Measurements from ENCODE around the gene IRF2BP2.

DNA sequence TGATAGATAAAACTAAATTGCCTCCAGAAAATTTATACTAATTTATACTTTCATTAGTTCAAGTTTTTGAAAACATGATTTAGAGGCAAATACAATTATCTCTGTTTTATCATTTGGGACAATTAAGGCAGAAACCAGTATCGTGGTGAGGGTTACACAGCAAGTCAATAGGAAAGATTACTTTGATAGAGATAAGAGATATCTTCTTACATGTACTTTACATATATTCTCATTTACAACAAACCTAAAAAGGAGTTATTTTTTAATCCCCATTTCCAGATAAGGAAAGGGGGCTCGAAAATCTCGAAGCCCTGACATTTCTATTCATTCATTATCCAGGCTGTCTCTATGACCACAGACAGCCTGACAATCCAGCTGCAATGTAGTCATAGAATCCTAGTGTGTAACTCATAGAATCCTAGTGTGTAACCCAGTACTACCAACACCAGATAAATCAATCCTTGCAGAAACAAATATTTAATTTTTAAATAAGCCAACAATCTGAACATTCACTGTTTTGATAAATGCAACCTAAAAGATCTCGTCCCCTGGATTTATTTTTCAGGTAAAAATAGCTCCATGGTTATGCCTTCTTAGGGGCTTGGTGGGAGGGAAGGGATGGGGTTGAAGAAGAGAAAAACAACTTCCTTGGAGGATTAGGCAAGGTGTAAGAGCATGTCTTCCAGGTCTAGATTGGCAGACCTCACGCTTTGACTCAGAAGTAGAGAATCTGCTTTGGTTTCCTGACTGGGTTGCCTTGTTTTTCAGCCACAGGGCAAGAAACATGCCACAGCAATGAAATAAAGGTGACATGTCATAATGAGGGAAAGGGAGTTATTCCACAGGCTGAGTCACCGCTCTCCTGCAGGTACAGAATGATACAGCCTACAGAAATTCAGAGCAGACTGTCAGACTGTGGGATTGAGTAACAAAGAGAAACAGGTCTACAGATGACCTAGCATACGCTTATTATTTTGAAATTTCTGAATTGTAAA lies 45.6 kb downstream of the IRF2BP2 start:
- TF ChIP-seq, protein P1, sequence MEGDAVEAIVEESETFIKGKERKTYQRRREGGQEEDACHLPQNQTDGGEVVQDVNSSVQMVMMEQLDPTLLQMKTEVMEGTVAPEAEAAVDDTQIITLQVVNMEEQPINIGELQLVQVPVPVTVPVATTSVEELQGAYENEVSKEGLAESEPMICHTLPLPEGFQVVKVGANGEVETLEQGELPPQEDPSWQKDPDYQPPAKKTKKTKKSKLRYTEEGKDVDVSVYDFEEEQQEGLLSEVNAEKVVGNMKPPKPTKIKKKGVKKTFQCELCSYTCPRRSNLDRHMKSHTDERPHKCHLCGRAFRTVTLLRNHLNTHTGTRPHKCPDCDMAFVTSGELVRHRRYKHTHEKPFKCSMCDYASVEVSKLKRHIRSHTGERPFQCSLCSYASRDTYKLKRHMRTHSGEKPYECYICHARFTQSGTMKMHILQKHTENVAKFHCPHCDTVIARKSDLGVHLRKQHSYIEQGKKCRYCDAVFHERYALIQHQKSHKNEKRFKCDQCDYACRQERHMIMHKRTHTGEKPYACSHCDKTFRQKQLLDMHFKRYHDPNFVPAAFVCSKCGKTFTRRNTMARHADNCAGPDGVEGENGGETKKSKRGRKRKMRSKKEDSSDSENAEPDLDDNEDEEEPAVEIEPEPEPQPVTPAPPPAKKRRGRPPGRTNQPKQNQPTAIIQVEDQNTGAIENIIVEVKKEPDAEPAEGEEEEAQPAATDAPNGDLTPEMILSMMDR (IDR thresholded peaks at IDR 0.05) = peak in 2 of 7 experiments; percentile 10 to 33
- no peak for TF ChIP-seq POLR2A (IDR thresholded peaks at IDR 0.05)
